Mucosa of descending colon (tissue), 3 donors: ENCODE data around the gene ALOXE3. TPM values are rescaled to one million over a fixed set of nuclear protein-coding genes. Genes with fewer than 3 reads are reported as not detected.

Experiments
- ATAC-seq: fragments of 200-7000 bp; cut with Tn5 transposase; one replicate; pipeline ENCODE4 v1.9.1; 2020; ENCODE audit warnings: mild to moderate bottlenecking, moderate library complexity
- DNase-seq, 3 donors: peaks; one replicate each; pipeline ENCODE4 v3.0.0-alpha.2; 2020
- H3K36me3 ChIP-seq: fragments of 200-600 bp; one replicate; pipeline ENCODE4 v1.8.0; 2021; ENCODE audit warnings: low read depth, mild to moderate bottlenecking
- H3K4me1 ChIP-seq: fragments of 200-600 bp; one replicate; pipeline ENCODE4 v1.8.0; 2021; ENCODE audit warnings: low read depth, mild to moderate bottlenecking
- H3K4me3 ChIP-seq: fragments of 200-600 bp; one replicate; pipeline ENCODE4 v1.8.0; 2021; ENCODE audit warnings: mild to moderate bottlenecking
- H3K9me3 ChIP-seq: fragments of 200-600 bp; one replicate; pipeline ENCODE4 v1.8.0; 2021; ENCODE audit warnings: mild to moderate bottlenecking
- intact Hi-C, 2 donors: fragments of 100-400 bp; cut with DNase I in 1 of 2; cut with micrococcal nuclease in 1 of 2; formaldehyde crosslinking; loops; one replicate each; pipeline versions ENCODE4 v1.11.0 to v1.11.1; 2022; cut with DNase I, micrococcal nuclease
- long read RNA-seq, 2 donors: library from polyadenylated mRNA; unstranded; transcript quantifications; one replicate each; pipeline ENCODE4 v2.0.0, GENCODE V29; 2019 to 2021
- total RNA-seq, 3 donors: library from RNA; stranded (reverse); fragmentation: NEBNext Ultra II Directional in 2 of 3; extraction: Animal tissue kit (Norgen Biotek cat#: 25700) in 2 of 3; gene quantifications; one replicate each; pipeline versions ENCODE4 v1.2.1 to v1.2.4, GENCODE V29; 2021 to 2023
- TF ChIP-seq, protein P1 (sequence below): fragments of 200-600 bp; IDR thresholded peaks from one replicate; pipeline ENCODE4 v1.8.0; 2022; ENCODE audit warnings: antibody characterized with exemption, mild to moderate bottlenecking
- donor health status: DM: no; HTN: no; CAD: no; lungs with moderate emphysema.
- donor health status: DM: no; HTN: no; CAD: no.
- donor health status: DM: no; HTN: yes; CAD: no.

Gene ALOXE3
- total RNA-seq = not detected
- long read RNA-seq, donor 1 = 0 reads
- long read RNA-seq, donor 2 = 0 reads

DNA sequence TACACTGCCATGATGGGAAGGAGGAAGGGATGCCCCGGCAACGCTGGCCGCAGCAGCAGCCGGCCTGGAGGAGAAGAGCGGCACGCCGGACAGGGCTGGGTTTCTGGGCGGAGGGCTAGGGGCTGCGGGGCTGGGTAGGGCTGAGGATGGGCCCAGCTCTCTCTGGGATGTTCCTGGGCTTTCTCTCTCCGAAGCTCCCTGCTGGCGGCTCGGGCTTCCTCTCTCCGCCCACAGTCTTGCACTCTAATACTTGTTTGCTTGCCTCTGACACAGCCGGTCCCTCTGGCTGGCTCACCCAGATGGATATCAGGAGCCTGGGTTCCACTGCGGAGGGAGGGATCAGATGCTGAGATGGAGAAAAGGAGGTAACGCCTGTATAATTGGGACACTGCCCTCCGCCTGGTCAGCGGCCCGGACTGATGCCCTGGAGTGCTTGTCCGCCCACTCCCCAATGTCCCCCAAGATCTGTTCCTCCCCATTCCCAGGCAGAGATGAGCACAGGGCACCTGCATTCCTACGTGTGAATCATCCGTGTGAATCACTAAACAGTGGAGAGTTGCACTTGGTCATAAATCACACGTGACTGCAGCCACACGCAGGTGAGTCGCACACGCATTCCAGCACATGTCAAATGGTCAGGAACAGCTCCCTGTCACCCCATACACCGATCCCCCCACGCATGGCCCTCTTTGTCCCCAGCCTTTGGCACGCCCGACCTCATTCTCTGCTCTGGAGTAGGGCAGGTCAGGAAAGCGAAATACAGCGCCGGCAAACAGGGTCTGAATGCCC lies at the start of gene ALOXE3:
ALOXE3 (minus strand) TSS at position 535 of the 789 bp plus-strand sequence; CDS start at position 11, 524 bp downstream.
- peak; percentile 58 for ATAC-seq
- TF ChIP-seq, protein P1, sequence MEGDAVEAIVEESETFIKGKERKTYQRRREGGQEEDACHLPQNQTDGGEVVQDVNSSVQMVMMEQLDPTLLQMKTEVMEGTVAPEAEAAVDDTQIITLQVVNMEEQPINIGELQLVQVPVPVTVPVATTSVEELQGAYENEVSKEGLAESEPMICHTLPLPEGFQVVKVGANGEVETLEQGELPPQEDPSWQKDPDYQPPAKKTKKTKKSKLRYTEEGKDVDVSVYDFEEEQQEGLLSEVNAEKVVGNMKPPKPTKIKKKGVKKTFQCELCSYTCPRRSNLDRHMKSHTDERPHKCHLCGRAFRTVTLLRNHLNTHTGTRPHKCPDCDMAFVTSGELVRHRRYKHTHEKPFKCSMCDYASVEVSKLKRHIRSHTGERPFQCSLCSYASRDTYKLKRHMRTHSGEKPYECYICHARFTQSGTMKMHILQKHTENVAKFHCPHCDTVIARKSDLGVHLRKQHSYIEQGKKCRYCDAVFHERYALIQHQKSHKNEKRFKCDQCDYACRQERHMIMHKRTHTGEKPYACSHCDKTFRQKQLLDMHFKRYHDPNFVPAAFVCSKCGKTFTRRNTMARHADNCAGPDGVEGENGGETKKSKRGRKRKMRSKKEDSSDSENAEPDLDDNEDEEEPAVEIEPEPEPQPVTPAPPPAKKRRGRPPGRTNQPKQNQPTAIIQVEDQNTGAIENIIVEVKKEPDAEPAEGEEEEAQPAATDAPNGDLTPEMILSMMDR = no peak

DNA sequence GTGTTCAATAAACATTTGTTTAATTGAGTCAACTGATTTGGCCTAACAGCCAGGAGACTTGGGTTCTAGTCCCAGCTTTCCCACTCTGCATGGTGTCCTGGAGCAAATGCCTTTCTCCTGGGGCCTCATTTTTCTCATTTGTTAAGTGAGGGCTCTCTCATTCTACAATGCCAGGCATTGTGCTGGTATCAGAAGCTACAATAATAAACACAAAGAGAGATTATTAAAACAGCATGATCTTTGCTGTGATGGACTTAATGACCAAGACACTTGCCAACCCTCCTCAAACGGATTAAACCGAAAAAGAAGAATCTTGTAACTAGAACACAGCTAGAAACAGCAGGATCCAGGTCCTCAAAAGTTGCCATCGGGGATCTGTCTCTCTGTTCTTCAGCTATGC lies 49.2 kb upstream of the ALOXE3 start:
- DNase-seq = no peak
- Histone ChIP-seq H3K4me3 (no peak overlapping the region), H3K4me1 (peaks cover 14% of the 10 kb centered on the region), H3K9me3 (no peaks in the 10 kb centered on the region), H3K36me3 (no peaks in the 10 kb centered on the region)
- TF ChIP-seq, protein P1 = no peak
- ATAC-seq = no peak
- intact Hi-C loops = no loop called here

More for the DNA sequence above, at the start of gene ALOXE3:
- DNase-seq = peak in 1 of 3 donors; percentile 42
- H3K4me3 ChIP-seq = no peak within 1 kb of the TSS
- intact Hi-C loops = no loop called here
- no peaks in the 10 kb centered on the region for H3K9me3 ChIP-seq
- peaks cover 40% of the 10 kb centered on the region for H3K4me1 ChIP-seq
- H3K36me3 ChIP-seq = no peaks in the 10 kb centered on the region

DNA sequence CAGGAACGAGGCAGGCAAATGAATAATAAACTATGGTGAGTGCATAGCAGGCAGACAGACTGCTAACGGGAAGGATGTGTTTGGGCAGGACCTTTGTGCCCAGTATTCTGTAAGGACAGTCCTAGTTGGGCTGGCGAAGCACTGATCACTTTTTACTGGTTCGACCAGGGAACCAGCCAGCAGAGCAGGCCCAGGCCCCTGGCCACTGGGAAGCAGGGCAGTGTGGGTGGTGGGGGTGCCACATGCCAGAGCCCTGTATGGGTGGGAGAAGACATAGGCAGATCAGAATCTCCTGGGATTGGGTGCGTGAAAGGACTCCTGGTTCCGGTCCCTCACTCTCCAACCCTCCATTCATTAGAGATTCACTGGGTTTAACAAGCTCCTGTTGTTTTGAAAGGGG lies 48.4 kb upstream of the ALOXE3 start:
- Histone ChIP-seq H3K4me3 (no peak overlapping the region), H3K36me3 (no peaks in the 10 kb centered on the region), H3K9me3 (no peaks in the 10 kb centered on the region), H3K4me1 (peaks cover 17% of the 10 kb centered on the region)
- DNase-seq (peak in 2 of 3 donors; percentile 27 to 38), ATAC-seq (no peak)
- intact Hi-C loops = no loop called here
- TF ChIP-seq, protein P1 = no peak

DNA sequence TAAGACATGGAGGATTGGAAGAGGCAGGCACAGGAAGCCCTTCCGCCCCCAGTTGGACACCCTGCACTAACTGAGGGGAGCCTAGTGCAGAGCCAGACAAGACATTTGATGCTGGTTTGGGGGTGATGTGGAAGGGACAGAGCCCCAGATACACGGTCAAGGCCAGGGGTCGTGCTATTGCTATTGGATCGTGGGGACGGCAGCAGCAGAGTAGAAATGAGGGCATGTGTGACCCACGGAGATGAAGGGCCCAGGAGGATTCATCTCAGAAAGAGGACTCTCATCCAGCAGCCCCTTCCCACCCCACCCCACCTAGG lies 46.5 kb upstream of the ALOXE3 start:
- ATAC-seq = no peak
- TF ChIP-seq, protein P1 = no peak
- Histone ChIP-seq H3K9me3 (no peaks in the 10 kb centered on the region), H3K36me3 (no peaks in the 10 kb centered on the region), H3K4me1 (peaks cover 35% of the 10 kb centered on the region), H3K4me3 (no peak overlapping the region)
- peak in 1 of 3 donors; percentile 41 for DNase-seq
- intact Hi-C loops = no loop called here

DNA sequence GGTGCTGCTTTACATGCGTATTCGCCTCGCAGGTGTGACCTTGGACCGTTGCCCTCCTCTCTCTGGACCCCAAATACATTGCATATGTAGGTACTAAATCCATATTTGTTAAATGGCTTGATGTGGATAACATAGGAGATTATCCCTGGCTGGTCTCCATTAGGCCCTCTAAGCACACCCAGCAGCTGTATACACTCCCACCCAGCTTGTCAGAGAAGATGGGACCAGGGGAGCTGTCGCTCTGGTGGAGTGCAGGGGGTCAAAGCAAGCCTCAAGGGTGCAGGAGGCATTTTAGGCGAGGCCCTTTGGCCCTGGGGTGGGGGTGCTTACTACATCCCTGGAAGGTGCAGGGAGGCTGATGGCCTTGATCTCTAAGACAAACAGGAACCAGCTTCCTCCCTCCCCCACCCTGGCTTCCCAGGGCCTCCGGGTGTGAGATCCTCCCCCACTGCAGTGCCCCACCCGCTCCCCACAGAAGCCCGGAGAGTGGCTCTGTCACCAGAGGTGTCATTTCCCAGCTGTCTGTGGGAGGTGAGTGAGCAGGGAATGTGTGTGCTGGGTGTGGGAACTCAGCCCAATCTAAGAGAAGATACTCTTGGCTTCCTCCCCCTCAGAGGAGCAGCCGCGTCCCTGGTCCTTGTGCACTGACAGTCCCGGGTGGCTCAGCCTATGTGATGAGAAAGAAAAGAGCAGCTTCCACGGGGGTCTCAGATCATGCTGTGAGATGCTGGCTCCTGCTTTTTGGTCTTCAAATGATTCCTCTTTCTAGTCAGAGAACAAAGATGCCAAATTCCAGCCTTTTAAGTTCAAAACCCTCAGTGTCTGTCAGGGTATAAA lies 45.9 kb upstream of the ALOXE3 start:
- intact Hi-C loops = no loop called here
- Histone ChIP-seq H3K4me1 (peaks cover 41% of the 10 kb centered on the region), H3K36me3 (no peaks in the 10 kb centered on the region), H3K4me3 (no peak overlapping the region), H3K9me3 (no peaks in the 10 kb centered on the region)
- TF ChIP-seq, protein P1 = no peak
- DNase-seq (peak; percentile 84 to 91 (median 86)), ATAC-seq (peak; percentile 73)
